GM18861 (cell line): ENCODE results near the gene ABCB6.

Experiments
- ATAC-seq: cut with Tn5 transposase; IDR thresholded peaks from one replicate; pipeline ENCODE4 v1.9.1; 2021; ENCODE audit not compliant: unreplicated experiment

Gene ABCB6

GRCh38 chr2:219245899-219246230 is 27.1 kb upstream of the ABCB6 start:
- no peak for ATAC-seq

- ATAC-seq = peak; percentile 52
Observed at GRCh38 chr2:219245148-219245898, 26.6 kb upstream of the ABCB6 start, which contains the start of the genes GLB1L and STK16. GLB1L (minus strand) TSS chr2:219245444; CDS start chr2:219243573, 1,871 bp downstream. STK16 (plus strand) TSS chr2:219245479; CDS start chr2:219246000, 521 bp downstream.

- ATAC-seq = no peak
Observed at GRCh38 chr2:219244789-219245147, 26.0 kb upstream of the ABCB6 start.

GRCh38 chr2:219243291-219243761 is 24.6 kb upstream of the ABCB6 start:
- ATAC-seq = no peak

DNA sequence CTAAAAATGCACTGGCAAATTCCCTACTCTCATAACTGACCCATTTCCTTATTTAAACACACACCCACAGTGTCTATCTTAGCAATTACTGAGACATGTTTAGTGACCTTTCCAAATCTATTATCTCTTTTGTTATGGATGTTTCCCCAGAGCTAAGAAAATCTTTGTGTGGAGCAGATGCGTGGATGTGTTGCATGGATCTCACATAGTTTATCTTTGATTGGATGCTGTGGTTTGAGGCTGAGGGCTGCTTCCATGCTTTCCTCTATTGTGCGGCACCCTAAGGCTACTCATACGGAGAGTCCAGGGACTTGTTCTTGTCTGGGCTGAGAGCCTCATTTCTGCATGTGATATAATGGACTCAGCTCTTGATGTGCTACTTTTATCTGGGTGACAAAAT is 15.6 kb upstream of the ABCB6 start:
- no peak for ATAC-seq

DNA sequence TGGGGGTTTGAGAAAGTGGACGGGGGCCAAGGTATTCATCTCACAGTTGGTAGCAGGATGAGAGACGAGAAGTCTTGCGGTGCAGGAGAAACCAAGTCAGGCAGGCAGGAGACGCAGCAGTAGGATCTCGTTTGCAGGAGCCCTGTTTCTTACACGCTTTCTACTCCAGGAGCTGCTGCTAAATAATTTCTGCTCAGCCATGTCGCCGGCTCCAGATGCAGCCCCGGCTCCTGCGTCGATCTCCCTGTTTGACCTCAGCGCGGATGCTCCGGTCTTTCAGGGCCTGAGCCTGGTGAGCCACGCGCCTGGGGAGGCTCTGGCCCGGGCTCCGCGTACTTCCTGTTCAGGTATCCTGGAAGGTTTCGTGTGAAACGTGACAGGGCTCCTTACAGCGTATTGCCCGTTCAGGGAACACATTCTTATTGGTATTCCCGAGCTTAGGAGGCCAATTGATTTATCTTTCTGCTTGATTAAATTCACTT is 11.3 kb upstream of the ABCB6 start:
- ATAC-seq = no peak

- ATAC-seq = peak; percentile 91
Observed at GRCh38 chr2:219229305-219230058, 10.7 kb upstream of the ABCB6 start, which contains the start of the genes ANKZF1 and ATG9A. ANKZF1 (plus strand) TSS chr2:219229806; CDS start chr2:219230258, 452 bp downstream. ATG9A (minus strand) TSS chr2:219229636; CDS start chr2:219228024, 1,612 bp downstream.

GRCh38 chr2:219228911-219229304 is 10.2 kb upstream of the ABCB6 start:
- peak; percentile 4 for ATAC-seq

- no peak for ATAC-seq
Observed at GRCh38 chr2:219228041-219228910, 9.5 kb upstream of the ABCB6 start.

GRCh38 chr2:219225350-219225749 is 6.6 kb upstream of the ABCB6 start:
- ATAC-seq = no peak

DNA sequence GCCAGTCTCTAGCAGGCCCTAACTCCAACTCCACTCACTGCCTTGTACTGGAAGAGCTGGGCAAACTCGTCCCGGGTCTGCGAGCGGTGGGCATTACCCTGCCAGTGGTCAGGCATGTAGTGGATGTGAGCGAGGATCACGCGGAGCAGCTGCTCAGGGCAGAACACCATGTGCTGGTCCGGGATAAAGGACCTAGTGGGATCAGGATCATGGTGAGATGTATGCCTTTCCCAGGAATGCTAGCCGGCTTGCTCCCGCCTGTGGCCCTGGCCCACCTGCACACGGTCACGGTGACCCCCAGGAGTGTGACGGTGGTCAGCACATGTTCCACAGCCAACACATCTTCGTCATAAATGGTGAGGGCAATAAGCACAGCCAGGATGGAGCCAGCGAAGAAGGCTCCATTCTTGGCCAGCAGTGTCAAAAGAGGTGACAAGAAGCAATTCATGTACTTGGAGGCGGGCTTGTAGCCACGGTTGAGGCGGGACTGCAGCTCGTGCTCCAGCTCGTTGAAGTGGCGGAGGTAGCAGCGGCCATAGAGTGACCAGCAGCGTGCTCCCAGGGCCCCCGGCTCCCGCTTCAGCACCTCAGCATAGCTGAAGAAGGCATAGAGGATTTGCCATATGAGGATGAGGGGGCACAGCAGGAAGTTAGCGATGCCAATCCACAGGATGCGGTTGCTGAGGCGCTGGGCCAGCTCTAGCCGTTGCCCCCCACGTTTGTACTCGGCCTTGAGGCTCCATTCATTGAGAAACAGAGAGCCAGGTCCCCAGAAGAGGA is 5.3 kb upstream of the ABCB6 start:
- ATAC-seq = no peak

- ATAC-seq = no peak
Observed at GRCh38 chr2:219221957-219222518, 3.3 kb upstream of the ABCB6 start.

- ATAC-seq = no peak
Observed at GRCh38 chr2:219220652-219221402, 2.1 kb upstream of the ABCB6 start.

DNA sequence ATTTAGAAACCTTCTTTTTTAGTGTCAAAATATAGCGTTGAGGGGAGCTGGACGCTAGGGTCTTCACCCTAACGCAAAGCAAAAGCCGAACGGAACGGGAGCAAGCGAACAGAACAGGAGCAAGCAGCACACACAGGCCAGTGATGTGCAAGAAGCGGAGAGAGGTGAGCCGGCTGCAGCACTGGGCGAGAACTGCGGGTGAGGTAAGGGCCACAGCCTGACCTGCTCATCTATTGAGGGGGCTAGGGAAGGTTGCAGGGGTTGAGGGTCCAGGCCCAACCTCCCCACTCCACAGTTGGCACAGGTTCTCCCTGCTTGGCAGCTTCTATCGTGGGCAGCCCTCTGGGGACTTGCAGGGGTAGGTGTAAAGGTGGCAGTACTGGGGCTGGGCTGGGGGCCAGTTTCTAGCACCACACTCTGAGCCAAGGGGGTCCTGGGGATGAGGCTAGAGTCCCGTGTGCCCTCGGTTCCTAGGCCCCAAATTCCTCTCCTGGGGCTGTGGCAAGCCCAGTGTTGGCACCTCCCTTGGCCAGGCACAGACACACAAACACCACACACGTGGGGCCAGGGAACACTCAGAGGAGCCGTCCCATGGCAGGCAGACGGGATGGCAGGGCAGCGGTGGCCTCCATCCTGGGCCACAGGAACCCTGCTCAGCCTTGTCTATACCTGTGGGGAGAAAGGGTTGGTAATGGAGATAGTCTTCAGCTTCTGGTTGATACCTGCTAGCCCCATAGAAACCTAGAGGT is 1.2 kb upstream of the ABCB6 start:
- no peak for ATAC-seq

DNA sequence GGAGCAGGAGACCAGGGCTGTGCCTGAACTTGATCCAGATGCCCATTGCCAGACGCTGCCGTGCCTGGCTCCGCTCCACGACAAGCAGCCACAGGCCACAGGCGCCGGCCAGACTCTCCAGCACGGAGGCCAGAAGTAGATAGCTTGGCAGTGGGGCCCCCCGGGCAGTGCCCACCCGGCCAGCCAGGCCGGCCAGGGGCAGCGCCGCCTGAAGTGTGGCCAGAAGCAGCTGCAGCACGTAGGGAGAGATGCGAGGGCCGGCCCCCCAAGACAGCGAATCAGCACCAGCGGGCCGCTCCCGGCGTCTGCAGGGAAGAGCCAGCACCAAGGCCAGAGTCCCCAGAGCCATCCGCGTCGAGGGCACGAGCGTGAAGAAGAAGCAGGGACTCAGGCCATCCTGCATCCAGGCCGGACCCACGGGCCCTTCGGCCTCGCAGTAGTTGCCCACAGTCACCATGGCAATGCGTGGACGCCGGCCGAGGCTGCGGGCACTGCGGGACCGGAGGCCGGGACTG is 484 bp downstream of the ABCB6 start:
- ATAC-seq = no peak

- ATAC-seq = no peak
Observed at GRCh38 chr2:219216535-219216915, 2.2 kb downstream of the ABCB6 start.

GRCh38 chr2:219215871-219216534 is 2.8 kb downstream of the ABCB6 start:
- ATAC-seq = no peak

GRCh38 chr2:219214786-219215185 is 4.0 kb downstream of the ABCB6 start:
- no peak for ATAC-seq
